ENCODE data around the gene GARIN5B.

The GARIN5B gene

GRCh38 chr19:55311797-55312196 is 51.3 kb downstream of the GARIN5B start:
- Histone ChIP-seq H3K36me3 (ENCODE audit: control insufficient read depth, insufficient read depth, low read length) (peaks cover 41% of the 10 kb centered on the region), H3K4me3 (ENCODE audit: low read depth, low read length) (no peak overlapping the region), H3K9ac (ENCODE audit: low read depth, low read length) (no peak overlapping the region), H3K27ac (ENCODE audit: low read depth, low read length) (no peak overlapping the region), H3K27me3 (ENCODE audit: control insufficient read depth, insufficient read depth, low read length) (no peaks in the 10 kb centered on the region), H3K9me3 (ENCODE audit: control insufficient read depth, insufficient read depth, low read length) (no peaks in the 10 kb centered on the region), H3K4me1 (ENCODE audit: control insufficient read depth, insufficient read depth, low read length) (no peaks in the 10 kb centered on the region)

GRCh38 chr19:55311397-55311796 is 51.7 kb downstream of the GARIN5B start:
- Histone ChIP-seq H3K9ac (ENCODE audit: low read depth, low read length) (no peak overlapping the region), H3K4me3 (ENCODE audit: low read depth, low read length) (no peak overlapping the region), H3K9me3 (ENCODE audit: control insufficient read depth, insufficient read depth, low read length) (no peaks in the 10 kb centered on the region), H3K27me3 (ENCODE audit: control insufficient read depth, insufficient read depth, low read length) (no peaks in the 10 kb centered on the region), H3K36me3 (ENCODE audit: control insufficient read depth, insufficient read depth, low read length) (peaks cover 45% of the 10 kb centered on the region), H3K4me1 (ENCODE audit: control insufficient read depth, insufficient read depth, low read length) (no peaks in the 10 kb centered on the region), H3K27ac (ENCODE audit: low read depth, low read length) (no peak overlapping the region)

- Histone ChIP-seq H3K9me3 (ENCODE audit: control insufficient read depth, insufficient read depth, low read length) (no peaks in the 10 kb centered on the region), H3K36me3 (ENCODE audit: control insufficient read depth, insufficient read depth, low read length) (peaks cover 54% of the 10 kb centered on the region), H3K4me1 (ENCODE audit: control insufficient read depth, insufficient read depth, low read length) (no peaks in the 10 kb centered on the region), H3K4me3 (ENCODE audit: low read depth, low read length) (no peak overlapping the region), H3K27me3 (ENCODE audit: control insufficient read depth, insufficient read depth, low read length) (no peaks in the 10 kb centered on the region), H3K27ac (ENCODE audit: low read depth, low read length) (no peak overlapping the region), H3K9ac (ENCODE audit: low read depth, low read length) (no peak overlapping the region)
Measured at GRCh38 chr19:55310498-55310897, 52.6 kb downstream of the GARIN5B start.

- no peaks in the 10 kb centered on the region for H3K27me3 ChIP-seq (ENCODE audit: control insufficient read depth, insufficient read depth, low read length)
- H3K4me1 ChIP-seq (ENCODE audit: control insufficient read depth, insufficient read depth, low read length), result no peaks in the 10 kb centered on the region
- H3K36me3 ChIP-seq (ENCODE audit: control insufficient read depth, insufficient read depth, low read length), result peaks cover 62% of the 10 kb centered on the region
- H3K27ac ChIP-seq (ENCODE audit: low read depth, low read length), result no peak overlapping the region
- H3K9ac ChIP-seq (ENCODE audit: low read depth, low read length), result no peak overlapping the region
- H3K4me3 ChIP-seq (ENCODE audit: low read depth, low read length), result no peak overlapping the region
- no peaks in the 10 kb centered on the region for H3K9me3 ChIP-seq (ENCODE audit: control insufficient read depth, insufficient read depth, low read length)
Measured at GRCh38 chr19:55309448-55309847, 53.6 kb downstream of the GARIN5B start.

- Histone ChIP-seq H3K36me3 (ENCODE audit: control insufficient read depth, insufficient read depth, low read length) (peaks cover 72% of the 10 kb centered on the region), H3K4me3 (ENCODE audit: low read depth, low read length) (no peak overlapping the region), H3K9me3 (ENCODE audit: control insufficient read depth, insufficient read depth, low read length) (no peaks in the 10 kb centered on the region), H3K27me3 (ENCODE audit: control insufficient read depth, insufficient read depth, low read length) (no peaks in the 10 kb centered on the region), H3K9ac (ENCODE audit: low read depth, low read length) (no peak overlapping the region), H3K4me1 (ENCODE audit: control insufficient read depth, insufficient read depth, low read length) (no peaks in the 10 kb centered on the region), H3K27ac (ENCODE audit: low read depth, low read length) (no peak overlapping the region)
Measured at GRCh38 chr19:55308281-55308680, 54.8 kb downstream of the GARIN5B start.

- H3K9me3 ChIP-seq (ENCODE audit: control insufficient read depth, insufficient read depth, low read length), result no peaks in the 10 kb centered on the region
- no peak overlapping the region for H3K9ac ChIP-seq (ENCODE audit: low read depth, low read length)
- peaks cover 74% of the 10 kb centered on the region for H3K36me3 ChIP-seq (ENCODE audit: control insufficient read depth, insufficient read depth, low read length)
Measured at GRCh38 chr19:55306712-55307111, 56.3 kb downstream of the GARIN5B start.

GRCh38 chr19:55305983-55306562 is 57.0 kb downstream of the GARIN5B start:
- peaks cover 74% of the 10 kb centered on the region for H3K36me3 ChIP-seq (ENCODE audit: control insufficient read depth, insufficient read depth, low read length)

More at GRCh38 chr19:55306712-55307111, 56.3 kb downstream of the GARIN5B start:
- no peak overlapping the region for H3K4me3 ChIP-seq (ENCODE audit: low read depth, low read length)
- H3K27me3 ChIP-seq (ENCODE audit: control insufficient read depth, insufficient read depth, low read length), result no peaks in the 10 kb centered on the region
- no peak overlapping the region for H3K27ac ChIP-seq (ENCODE audit: low read depth, low read length)
- peaks cover 2% of the 10 kb centered on the region; the same call in 1 of the 2 replicates for H3K4me1 ChIP-seq (ENCODE audit: control insufficient read depth, insufficient read depth, low read length)

GRCh38 chr19:55305491-55305890 is 57.6 kb downstream of the GARIN5B start:
- peaks cover 71% of the 10 kb centered on the region for H3K36me3 ChIP-seq (ENCODE audit: control insufficient read depth, insufficient read depth, low read length)
- peaks cover 6% of the 10 kb centered on the region; the same call in 1 of the 2 replicates for H3K4me1 ChIP-seq (ENCODE audit: control insufficient read depth, insufficient read depth, low read length)
- H3K27ac ChIP-seq (ENCODE audit: low read depth, low read length), result no peak overlapping the region
- no peaks in the 10 kb centered on the region for H3K27me3 ChIP-seq (ENCODE audit: control insufficient read depth, insufficient read depth, low read length)
- no peak overlapping the region for H3K4me3 ChIP-seq (ENCODE audit: low read depth, low read length)
- no peaks in the 10 kb centered on the region for H3K9me3 ChIP-seq (ENCODE audit: control insufficient read depth, insufficient read depth, low read length)
- H3K9ac ChIP-seq (ENCODE audit: low read depth, low read length), result no peak overlapping the region

More at GRCh38 chr19:55305983-55306562, 57.0 kb downstream of the GARIN5B start:
- peaks cover 6% of the 10 kb centered on the region; the same call in 1 of the 2 replicates for H3K4me1 ChIP-seq (ENCODE audit: control insufficient read depth, insufficient read depth, low read length)
- H3K9me3 ChIP-seq (ENCODE audit: control insufficient read depth, insufficient read depth, low read length), result no peaks in the 10 kb centered on the region
- H3K27ac ChIP-seq (ENCODE audit: low read depth, low read length), result no peak overlapping the region
- H3K4me3 ChIP-seq (ENCODE audit: low read depth, low read length), result no peak overlapping the region
- no peak overlapping the region for H3K9ac ChIP-seq (ENCODE audit: low read depth, low read length)
- no peaks in the 10 kb centered on the region for H3K27me3 ChIP-seq (ENCODE audit: control insufficient read depth, insufficient read depth, low read length)

GRCh38 chr19:55304980-55305379 is 58.1 kb downstream of the GARIN5B start:
- H3K36me3 ChIP-seq (ENCODE audit: control insufficient read depth, insufficient read depth, low read length), result peaks cover 68% of the 10 kb centered on the region
- H3K9ac ChIP-seq (ENCODE audit: low read depth, low read length), result no peak overlapping the region
- peaks cover 6% of the 10 kb centered on the region; the same call in 1 of the 2 replicates for H3K4me1 ChIP-seq (ENCODE audit: control insufficient read depth, insufficient read depth, low read length)
- no peaks in the 10 kb centered on the region for H3K9me3 ChIP-seq (ENCODE audit: control insufficient read depth, insufficient read depth, low read length)
- H3K27me3 ChIP-seq (ENCODE audit: control insufficient read depth, insufficient read depth, low read length), result no peaks in the 10 kb centered on the region
- H3K4me3 ChIP-seq (ENCODE audit: low read depth, low read length), result no peak overlapping the region
- no peak overlapping the region for H3K27ac ChIP-seq (ENCODE audit: low read depth, low read length)

Measured in HUES48 (cell line).